Measurements from ENCODE around the gene TSPAN7.

- TF ChIP-seq, protein P1, sequence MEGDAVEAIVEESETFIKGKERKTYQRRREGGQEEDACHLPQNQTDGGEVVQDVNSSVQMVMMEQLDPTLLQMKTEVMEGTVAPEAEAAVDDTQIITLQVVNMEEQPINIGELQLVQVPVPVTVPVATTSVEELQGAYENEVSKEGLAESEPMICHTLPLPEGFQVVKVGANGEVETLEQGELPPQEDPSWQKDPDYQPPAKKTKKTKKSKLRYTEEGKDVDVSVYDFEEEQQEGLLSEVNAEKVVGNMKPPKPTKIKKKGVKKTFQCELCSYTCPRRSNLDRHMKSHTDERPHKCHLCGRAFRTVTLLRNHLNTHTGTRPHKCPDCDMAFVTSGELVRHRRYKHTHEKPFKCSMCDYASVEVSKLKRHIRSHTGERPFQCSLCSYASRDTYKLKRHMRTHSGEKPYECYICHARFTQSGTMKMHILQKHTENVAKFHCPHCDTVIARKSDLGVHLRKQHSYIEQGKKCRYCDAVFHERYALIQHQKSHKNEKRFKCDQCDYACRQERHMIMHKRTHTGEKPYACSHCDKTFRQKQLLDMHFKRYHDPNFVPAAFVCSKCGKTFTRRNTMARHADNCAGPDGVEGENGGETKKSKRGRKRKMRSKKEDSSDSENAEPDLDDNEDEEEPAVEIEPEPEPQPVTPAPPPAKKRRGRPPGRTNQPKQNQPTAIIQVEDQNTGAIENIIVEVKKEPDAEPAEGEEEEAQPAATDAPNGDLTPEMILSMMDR (IDR thresholded peaks at IDR 0.05 in 8 of 11, conservative IDR thresholded peaks at IDR 0.05 in 3 of 11) = no peak
- TF ChIP-seq POLR2A (IDR thresholded peaks at IDR 0.05) = no peak
Measured at GRCh38 chrX:38612281-38612680, 50.9 kb downstream of the TSPAN7 start.

All from spleen (tissue), 7 donors.